ENCODE data around the gene CHTF18.

GRCh38 chr16:749010-749409 lies 39.4 kb upstream of the CHTF18 start:
- no peak for TF ChIP-seq CTCF (conservative IDR thresholded peaks at IDR 0.05; ENCODE audit: low read length)
- TF ChIP-seq EZH2phosphoT487 (IDR thresholded peaks at IDR 0.05; ENCODE audit: borderline replicate concordance, low read depth, low read length) = no peak

Measured in OCI-LY7 (cell line).